Mesothelial cell of epicardium (in vitro differentiated cells): ENCODE results near the gene CCR6. TPM values are rescaled to one million over a fixed set of nuclear protein-coding genes. Genes with fewer than 3 reads are reported as not detected.
"Not testable (repeated sequence)": the region's sequence is repeated elsewhere in the genome, so short reads cannot be mapped to it uniquely, and the experiment has no call there.

ENCODE experiments used
- DNase-seq, 2 experiments: peaks; one replicate each; pipeline ENCODE4 v3.0.0; 2021; ENCODE audit warnings: low spot score in 2 of 2; ENCODE audit not compliant: unreplicated experiment in 2 of 2
- H3K27ac Mint-ChIP-seq: 2 replicates; pipeline ENCODE4 v1.8.0; 2021; ENCODE audit warnings: mixed read lengths
- H3K27me3 Mint-ChIP-seq: 2 replicates; pipeline ENCODE4 v1.8.0; 2021; ENCODE audit warnings: low read depth, mixed read lengths
- H3K36me3 Mint-ChIP-seq: 2 replicates; pipeline ENCODE4 v1.8.0; 2021; ENCODE audit warnings: mixed read lengths
- H3K4me1 Mint-ChIP-seq: 2 replicates; pipeline ENCODE4 v1.8.0; 2021; ENCODE audit warnings: mixed read lengths
- H3K4me3 Mint-ChIP-seq: 2 replicates; pipeline ENCODE4 v1.8.0; 2021; ENCODE audit warnings: mild to moderate bottlenecking, moderate library complexity, mixed read lengths
- H3K9me3 Mint-ChIP-seq: 2 replicates; pipeline ENCODE4 v1.8.0; 2021; ENCODE audit warnings: mixed read lengths
- total RNA-seq: library from RNA; stranded (reverse); gene quantifications from 3 replicates; pipeline ENCODE4 v1.2.1, GENCODE V29; 2021
- TF ChIP-seq, protein P1 (sequence below): fragments of 200-600 bp; sonication (generic); IDR thresholded peaks from one replicate; pipeline ENCODE4 v1.5.0; 2021; ENCODE audit warnings: antibody characterized with exemption; ENCODE audit not compliant: unreplicated experiment

The CCR6 gene
- total RNA-seq, 1 donor from 2014 or later = not detected

DNA sequence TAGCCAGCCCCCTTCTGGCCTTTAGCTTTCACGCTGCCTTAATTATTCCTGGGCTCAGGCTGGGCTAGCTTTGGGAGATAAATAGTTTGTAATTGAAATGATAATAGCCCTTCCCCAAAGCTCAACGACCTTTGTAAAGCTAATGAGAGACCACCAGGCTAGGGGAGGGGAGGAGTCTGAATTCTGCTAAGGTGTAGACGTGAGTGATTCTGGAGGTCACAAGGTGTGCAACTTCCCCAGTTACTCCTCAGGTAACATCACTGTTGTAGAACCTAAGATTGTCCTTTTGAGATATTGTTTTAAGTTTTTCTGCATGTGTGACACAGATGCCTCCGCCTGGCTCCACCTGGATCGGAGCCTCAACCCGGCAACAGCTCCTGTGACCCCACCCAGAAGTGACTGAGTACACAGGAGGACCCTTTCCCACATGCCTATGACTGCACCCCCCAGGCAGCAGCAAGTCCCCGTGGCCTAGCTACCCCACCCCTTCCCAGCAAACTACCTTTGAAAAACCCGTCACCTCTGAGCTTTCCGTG, 40.6 kb downstream of the CCR6 start:
- H3K9me3 Mint-ChIP-seq = no peaks in the 10 kb centered on the region
- no peaks in the 10 kb centered on the region for H3K4me1 Mint-ChIP-seq
- H3K36me3 Mint-ChIP-seq = no peaks in the 10 kb centered on the region
- H3K27ac Mint-ChIP-seq = no peak overlapping the region
- no peak for DNase-seq
- TF ChIP-seq, protein P1, sequence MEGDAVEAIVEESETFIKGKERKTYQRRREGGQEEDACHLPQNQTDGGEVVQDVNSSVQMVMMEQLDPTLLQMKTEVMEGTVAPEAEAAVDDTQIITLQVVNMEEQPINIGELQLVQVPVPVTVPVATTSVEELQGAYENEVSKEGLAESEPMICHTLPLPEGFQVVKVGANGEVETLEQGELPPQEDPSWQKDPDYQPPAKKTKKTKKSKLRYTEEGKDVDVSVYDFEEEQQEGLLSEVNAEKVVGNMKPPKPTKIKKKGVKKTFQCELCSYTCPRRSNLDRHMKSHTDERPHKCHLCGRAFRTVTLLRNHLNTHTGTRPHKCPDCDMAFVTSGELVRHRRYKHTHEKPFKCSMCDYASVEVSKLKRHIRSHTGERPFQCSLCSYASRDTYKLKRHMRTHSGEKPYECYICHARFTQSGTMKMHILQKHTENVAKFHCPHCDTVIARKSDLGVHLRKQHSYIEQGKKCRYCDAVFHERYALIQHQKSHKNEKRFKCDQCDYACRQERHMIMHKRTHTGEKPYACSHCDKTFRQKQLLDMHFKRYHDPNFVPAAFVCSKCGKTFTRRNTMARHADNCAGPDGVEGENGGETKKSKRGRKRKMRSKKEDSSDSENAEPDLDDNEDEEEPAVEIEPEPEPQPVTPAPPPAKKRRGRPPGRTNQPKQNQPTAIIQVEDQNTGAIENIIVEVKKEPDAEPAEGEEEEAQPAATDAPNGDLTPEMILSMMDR = no peak
- peaks cover 61% of the 10 kb centered on the region for H3K27me3 Mint-ChIP-seq
- H3K4me3 Mint-ChIP-seq = no peak overlapping the region

DNA sequence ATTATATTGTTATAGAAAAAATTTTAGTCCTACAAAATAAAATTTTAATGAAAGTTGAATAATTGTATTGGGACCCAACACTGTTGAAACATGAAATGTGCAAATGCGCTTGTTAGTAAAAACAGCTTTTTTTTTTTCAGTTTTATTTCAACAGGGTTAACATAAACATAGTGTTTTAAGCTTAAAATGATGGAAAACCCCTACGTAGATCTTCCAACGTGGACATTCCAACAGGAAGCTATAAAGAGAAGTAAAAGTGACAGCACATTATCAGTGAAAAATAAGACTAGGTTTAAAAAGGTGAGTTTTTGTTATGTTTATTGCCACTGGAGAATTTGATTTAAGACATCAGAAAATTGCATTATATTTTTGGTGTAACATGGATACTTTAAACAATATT, 41.4 kb downstream of the CCR6 start:
- Mint-ChIP-seq H3K4me1 (no peaks in the 10 kb centered on the region), H3K27me3 (peaks cover 59% of the 10 kb centered on the region), H3K27ac (no peak overlapping the region), H3K4me3 (no peak overlapping the region), H3K9me3 (no peaks in the 10 kb centered on the region), H3K36me3 (no peaks in the 10 kb centered on the region)
- DNase-seq = no peak
- TF ChIP-seq, protein P1 = no peak

DNA sequence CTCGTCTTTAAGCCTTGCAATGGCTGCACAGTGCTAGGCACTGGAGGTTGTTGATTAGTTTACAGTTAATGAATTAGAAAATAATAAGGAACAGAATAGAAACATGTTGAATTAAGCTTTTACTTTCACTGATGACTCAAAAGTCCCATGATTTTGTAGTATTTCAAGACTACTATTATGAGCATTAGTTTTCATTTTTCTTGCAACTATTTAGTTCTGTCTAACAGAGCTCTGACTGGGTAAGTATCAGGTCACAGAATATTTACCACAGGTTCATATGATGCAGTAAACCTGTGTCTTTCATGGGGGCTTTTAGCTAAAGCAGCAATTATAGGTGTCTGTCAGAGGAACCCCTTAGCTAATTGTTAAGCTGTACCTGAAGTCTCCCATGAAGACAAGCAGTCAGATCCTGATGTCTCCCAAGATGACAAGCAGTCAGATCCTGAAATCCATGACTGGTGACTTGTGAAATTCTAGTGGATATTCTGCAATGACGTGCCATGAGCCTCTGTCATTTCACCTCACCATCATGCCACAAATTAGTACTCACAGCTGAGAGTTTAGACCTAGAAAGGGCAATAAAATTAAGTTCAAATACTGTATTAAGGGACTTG, 43.1 kb downstream of the CCR6 start:
- Mint-ChIP-seq H3K4me3 (no peak overlapping the region), H3K36me3 (no peaks in the 10 kb centered on the region)
- TF ChIP-seq, protein P1 = no peak

DNA sequence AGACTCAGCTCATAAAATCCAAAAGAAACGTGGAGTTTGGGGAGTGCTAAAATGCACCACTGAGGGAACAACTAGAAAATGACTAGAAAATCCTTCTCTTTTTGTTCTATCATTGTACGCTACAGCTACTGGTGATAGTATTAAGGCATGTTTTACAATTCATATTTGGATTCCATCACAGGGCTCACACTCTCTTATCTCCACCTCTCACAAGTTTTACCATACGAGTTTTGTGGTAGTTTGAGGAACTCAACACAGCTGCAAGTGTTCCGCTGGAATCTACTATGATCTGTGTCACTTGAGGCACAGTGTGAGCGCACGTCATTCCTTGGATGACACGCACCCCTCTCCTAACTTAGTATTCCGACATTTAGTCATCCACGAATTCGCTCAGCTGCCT, 44.8 kb downstream of the CCR6 start:
- not testable (repeated sequence) for H3K36me3 Mint-ChIP-seq, H3K4me3 Mint-ChIP-seq, DNase-seq, H3K27ac Mint-ChIP-seq, H3K4me1 Mint-ChIP-seq, H3K9me3 Mint-ChIP-seq
- peaks cover 72% of the 10 kb centered on the region for H3K27me3 Mint-ChIP-seq

More for the DNA sequence above, 43.1 kb downstream of the CCR6 start:
- Mint-ChIP-seq H3K9me3 (no peaks in the 10 kb centered on the region), H3K27ac (no peak overlapping the region), H3K4me1 (no peaks in the 10 kb centered on the region), H3K27me3 (peaks cover 63% of the 10 kb centered on the region)
- no peak for DNase-seq

DNA sequence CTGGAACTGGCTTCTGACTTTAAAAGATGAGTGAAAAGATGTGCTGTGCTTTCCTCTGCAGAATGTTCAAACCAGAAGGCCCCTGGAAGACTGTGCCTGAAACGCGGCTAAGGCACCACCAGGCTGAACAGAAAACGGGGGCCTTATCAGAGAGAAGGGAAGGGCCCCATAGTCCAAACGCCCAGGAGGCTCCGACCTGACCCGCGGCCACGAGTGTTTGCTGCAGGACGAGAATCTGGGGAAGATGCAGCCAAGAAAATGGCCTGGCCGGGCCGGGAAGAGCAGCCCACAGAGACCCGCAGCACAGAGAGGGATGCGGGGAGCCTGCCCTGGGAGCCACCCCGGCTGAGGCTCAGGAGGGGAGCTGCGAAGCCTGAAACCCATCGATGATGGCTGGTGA, 45.4 kb downstream of the CCR6 start:
- H3K9me3 Mint-ChIP-seq = not testable (repeated sequence)

DNA sequence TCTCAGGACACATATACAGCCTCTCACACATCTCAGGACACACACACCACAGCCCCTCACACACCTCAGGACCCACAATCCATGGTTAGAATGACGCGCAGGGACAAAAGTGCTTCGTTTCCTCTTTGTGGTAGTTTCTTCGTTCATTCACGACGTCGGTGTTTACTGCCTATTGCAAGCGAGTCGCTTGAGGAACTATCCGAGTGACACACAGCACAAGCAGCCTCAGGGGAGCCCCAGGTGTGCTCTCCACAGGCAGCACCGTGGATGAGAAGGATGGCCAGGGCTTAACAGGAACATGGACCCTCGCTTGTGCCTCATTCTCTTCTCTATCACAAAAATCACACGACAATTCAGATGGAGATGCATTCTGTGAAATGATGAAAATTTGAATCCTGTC, 47.0 kb downstream of the CCR6 start:
- H3K4me3 Mint-ChIP-seq, DNase-seq, H3K9me3 Mint-ChIP-seq, H3K36me3 Mint-ChIP-seq, H3K27ac Mint-ChIP-seq, H3K4me1 Mint-ChIP-seq: not testable (repeated sequence)
- H3K27me3 Mint-ChIP-seq = peaks cover 59% of the 10 kb centered on the region

More for the DNA sequence above, 45.4 kb downstream of the CCR6 start:
- H3K4me3 Mint-ChIP-seq, DNase-seq, H3K4me1 Mint-ChIP-seq, H3K27ac Mint-ChIP-seq, H3K36me3 Mint-ChIP-seq: not testable (repeated sequence)
- peaks cover 68% of the 10 kb centered on the region for H3K27me3 Mint-ChIP-seq

DNA sequence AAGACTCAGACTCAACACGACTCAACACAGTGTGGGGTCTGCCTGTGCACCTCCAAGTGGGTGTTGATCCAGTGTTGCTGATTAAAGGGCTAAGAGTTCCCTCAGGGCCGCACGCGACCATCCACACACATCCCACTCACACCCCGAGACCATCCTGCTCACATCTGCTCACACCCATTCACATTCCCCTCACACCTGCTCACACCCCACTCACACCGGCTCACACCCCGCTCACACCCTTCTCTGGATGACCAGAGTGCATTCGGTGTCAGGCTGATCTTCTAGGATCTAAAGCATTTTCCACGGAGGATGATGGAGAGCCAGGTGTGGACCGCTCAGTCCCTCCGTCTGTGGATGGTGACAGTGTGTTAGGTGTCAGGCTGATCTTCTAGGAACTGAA, 48.4 kb downstream of the CCR6 start:
- H3K4me1 Mint-ChIP-seq, H3K27ac Mint-ChIP-seq, DNase-seq, H3K4me3 Mint-ChIP-seq, H3K36me3 Mint-ChIP-seq, H3K9me3 Mint-ChIP-seq: not testable (repeated sequence)
- peaks cover 48% of the 10 kb centered on the region for H3K27me3 Mint-ChIP-seq

DNA sequence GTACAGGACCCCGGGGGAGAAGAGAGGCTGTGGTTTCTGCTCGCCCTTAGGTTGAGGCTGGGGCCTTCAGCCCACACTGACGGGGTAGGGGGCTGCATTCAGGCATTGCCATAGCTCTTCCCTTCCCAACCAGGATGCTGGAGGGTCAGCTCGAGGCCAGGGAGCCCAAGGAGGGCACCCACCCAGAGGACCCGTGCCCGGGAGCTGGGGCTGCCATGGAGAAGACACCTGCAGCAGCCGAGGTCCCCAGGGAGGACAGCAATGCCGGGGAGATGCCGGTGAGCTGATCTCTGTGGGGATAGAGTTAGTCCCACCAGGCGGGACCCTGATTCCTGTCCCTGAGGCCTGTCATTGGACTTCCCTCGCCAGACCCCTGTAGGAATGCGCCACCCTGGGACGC, 49.1 kb downstream of the CCR6 start:
- not testable (repeated sequence) for H3K9me3 Mint-ChIP-seq, H3K4me1 Mint-ChIP-seq, DNase-seq, H3K27ac Mint-ChIP-seq, H3K4me3 Mint-ChIP-seq, H3K36me3 Mint-ChIP-seq
- peaks cover 45% of the 10 kb centered on the region for H3K27me3 Mint-ChIP-seq

DNA sequence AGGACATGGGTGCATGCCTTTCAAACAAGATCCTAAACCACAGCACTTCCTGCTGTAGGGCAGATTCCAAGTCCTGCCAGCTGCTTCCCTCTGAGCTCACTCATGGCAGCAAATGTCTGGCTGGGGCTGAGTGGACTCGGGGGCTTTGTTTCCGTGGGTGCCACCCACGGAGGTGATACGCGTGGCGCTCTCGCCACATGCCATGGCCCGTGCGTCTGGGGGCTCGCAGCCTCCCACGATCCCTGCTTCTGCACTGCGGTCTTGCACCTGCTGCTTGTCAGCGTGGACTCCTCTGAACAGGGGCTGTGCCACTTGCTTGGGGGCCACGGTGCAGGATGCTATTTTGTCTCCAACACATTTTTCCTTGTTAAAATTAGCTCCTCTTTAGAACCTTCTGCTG, 54.4 kb downstream of the CCR6 start:
- H3K4me1 Mint-ChIP-seq, H3K27ac Mint-ChIP-seq, H3K4me3 Mint-ChIP-seq, H3K36me3 Mint-ChIP-seq, DNase-seq, H3K9me3 Mint-ChIP-seq: not testable (repeated sequence)
- peaks cover 27% of the 10 kb centered on the region for H3K27me3 Mint-ChIP-seq

DNA sequence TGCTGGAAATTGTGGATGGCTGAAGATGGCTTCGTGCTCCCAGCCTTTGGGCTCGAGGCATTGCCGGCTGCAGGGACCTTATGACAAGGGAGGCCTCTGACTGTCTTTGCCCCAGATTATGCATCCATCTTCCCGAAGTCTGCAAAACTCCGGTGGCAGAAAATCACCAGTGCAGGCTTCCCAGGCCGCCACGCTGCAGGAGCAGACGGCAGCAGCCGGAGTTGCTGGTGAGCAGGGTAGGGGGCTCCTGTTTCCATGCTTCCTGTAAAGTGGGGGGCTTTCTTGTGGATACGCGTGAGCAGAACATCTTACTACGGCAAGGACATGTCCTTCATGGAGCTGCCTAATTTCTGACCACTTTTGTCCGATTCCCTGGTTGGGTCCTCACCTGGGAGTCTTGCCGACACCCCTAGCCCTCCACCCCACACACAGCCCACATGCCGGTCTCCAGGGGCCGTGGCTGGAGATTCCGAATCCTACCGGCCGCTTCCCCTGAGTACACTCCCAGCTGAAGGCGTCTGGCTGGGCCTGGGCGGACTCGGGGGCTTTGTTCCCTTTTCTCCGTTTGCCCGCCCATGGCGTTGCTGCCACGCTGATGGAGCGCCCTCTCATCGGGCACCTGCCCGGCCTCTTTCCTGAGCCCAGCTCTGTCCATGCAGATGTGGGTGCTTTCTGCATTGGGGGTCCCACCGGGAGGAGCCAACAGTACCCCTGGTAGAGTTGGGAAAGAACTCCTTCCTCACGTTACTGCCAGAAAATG, 56.2 kb downstream of the CCR6 start:
- H3K4me1 Mint-ChIP-seq, H3K9me3 Mint-ChIP-seq, DNase-seq, H3K36me3 Mint-ChIP-seq, H3K27ac Mint-ChIP-seq, H3K4me3 Mint-ChIP-seq: not testable (repeated sequence)
- peaks cover 27% of the 10 kb centered on the region for H3K27me3 Mint-ChIP-seq

DNA sequence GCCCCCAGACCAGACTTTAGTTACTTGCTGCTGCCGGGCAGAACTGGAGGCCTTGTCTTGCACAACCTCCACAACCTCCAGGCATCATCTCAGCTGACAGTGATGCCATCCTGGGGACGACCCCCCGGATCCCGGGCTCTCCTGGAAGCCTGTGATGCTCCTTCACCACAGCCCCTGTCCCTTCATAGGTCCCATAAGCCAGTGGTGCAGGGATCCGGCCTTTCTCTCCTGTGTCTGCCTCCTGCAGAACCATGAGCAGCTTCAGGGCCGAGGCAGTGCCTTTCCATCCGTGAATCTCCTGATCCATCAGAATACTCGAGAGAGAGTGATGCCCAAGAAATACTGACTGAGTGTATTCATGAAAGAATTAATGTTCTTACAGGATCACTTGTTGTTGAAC, 57.2 kb downstream of the CCR6 start:
- H3K36me3 Mint-ChIP-seq, DNase-seq, H3K4me1 Mint-ChIP-seq, H3K27ac Mint-ChIP-seq, H3K9me3 Mint-ChIP-seq, H3K4me3 Mint-ChIP-seq: not testable (repeated sequence)
- peaks cover 29% of the 10 kb centered on the region for H3K27me3 Mint-ChIP-seq
